ENCODE results near the gene FRMD5. TPM values are rescaled to one million over a fixed set of nuclear protein-coding genes. Genes with fewer than 3 reads are reported as not detected.

The FRMD5 gene
- polyA plus RNA-seq, 2 of the 4 experiments (the other 2 are of a cell fraction): 2.5 to 3.6 TPM

- H3K4me2 ChIP-seq: no peak overlapping the region
- H3K9me3 ChIP-seq: no peaks in the 10 kb centered on the region
- CTCF ChIA-PET: interaction anchor here (0.6 kb wide), 1 partner anchor 302 kb away, joined by 4 read pairs; no protein-coding TSS in a partner anchor
- ATAC-seq (no peak), DNase-seq (ENCODE audit: low read depth in 1 of 2, low spot score in 1 of 2) (no peak), FAIRE-seq (no peak)
- 48% methylated on average over 3 of the region's 3 CpGs for WGBS (ENCODE audit: missing lambda C conversion rate)
- TF ChIP-seq RARB (CRISPR knock-in tag; IDR thresholded peaks at IDR 0.05): no peak
- TF ChIP-seq ATOH8 (CRISPR knock-in tag; IDR thresholded peaks at IDR 0.05; ENCODE audit: low read depth): no peak
- no peak for TF ChIP-seq CHD4 (IDR thresholded peaks at IDR 0.05; ENCODE audit: borderline replicate concordance)
- TF ChIP-seq RAD21 (conservative IDR thresholded peaks at IDR 0.05 in 1 of 2, IDR thresholded peaks at IDR 0.05 in 1 of 2): no peak
- no peak for TF ChIP-seq SREBF2 (IDR thresholded peaks at IDR 0.05)
- no peak for TF ChIP-seq RCOR1 (IDR thresholded peaks at IDR 0.05; ENCODE audit: low read depth, low read length)
- no peak for TF ChIP-seq TP53 (CRISPR knock-in tag; IDR thresholded peaks at IDR 0.05)
- no peak for TF ChIP-seq CEBPB (IDR thresholded peaks at IDR 0.05)
- TF ChIP-seq TFCP2L1 (CRISPR knock-in tag; IDR thresholded peaks at IDR 0.05): no peak
- TF ChIP-seq E2F6 (IDR thresholded peaks at IDR 0.05; ENCODE audit: borderline replicate concordance, low read depth): no peak
- TF ChIP-seq ELK1 (IDR thresholded peaks at IDR 0.05; ENCODE audit: low read depth, low read length): no peak
- TF ChIP-seq CHD2 (IDR thresholded peaks at IDR 0.05; ENCODE audit: low read length, partially characterized antibody): no peak
- no peak overlapping the region for H3K27ac ChIP-seq
- POLR2A ChIA-PET: no interaction called here
- no peaks in the 10 kb centered on the region for H3K4me1 ChIP-seq
- no peak overlapping the region for H3K4me3 ChIP-seq
Measured at GRCh38 chr15:43968551-43968950, 226.5 kb downstream of the FRMD5 start.

- DNase-seq (ENCODE audit: low read depth in 1 of 2, low spot score in 1 of 2) (no peak), ATAC-seq (no peak), FAIRE-seq (no peak)
- Histone ChIP-seq H3K9me3 (no peaks in the 10 kb centered on the region), H3K4me2 (no peak overlapping the region), H3K27ac (no peak overlapping the region), H3K4me3 (no peak overlapping the region), H3K4me1 (no peaks in the 10 kb centered on the region)
- ChIA-PET CTCF (no interaction called here), POLR2A (no interaction called here)
- no peak for TF ChIP-seq FOXS1 (CRISPR knock-in tag; IDR thresholded peaks at IDR 0.05)
- no peak for TF ChIP-seq ZFP36 (IDR thresholded peaks at IDR 0.05; ENCODE audit: borderline replicate concordance, partially characterized antibody)
- no peak for TF ChIP-seq RFX5 (IDR thresholded peaks at IDR 0.05)
- TF ChIP-seq MAX (IDR thresholded peaks at IDR 0.05): no peak
- no peak for TF ChIP-seq HOXB13 (CRISPR knock-in tag; IDR thresholded peaks at IDR 0.05; ENCODE audit: low read depth)
- TF ChIP-seq KDM5A (IDR thresholded peaks at IDR 0.05): no peak
- no peak for TF ChIP-seq NFE2L2 (conservative IDR thresholded peaks at IDR 0.05; ENCODE audit: low read length)
- TF ChIP-seq RCOR1 (IDR thresholded peaks at IDR 0.05; ENCODE audit: low read depth, low read length): no peak
- TF ChIP-seq REST (IDR thresholded peaks at IDR 0.05): no peak
- TF ChIP-seq ZSCAN20 (CRISPR knock-in tag; IDR thresholded peaks at IDR 0.05): no peak
- no peak for TF ChIP-seq HOXB5 (CRISPR knock-in tag; IDR thresholded peaks at IDR 0.05)
Measured at GRCh38 chr15:43966646-43967045, 228.4 kb downstream of the FRMD5 start.
